HepG2 (cell line): Measurements from ENCODE around the gene CCDC183. TPM values are rescaled to one million over a fixed set of nuclear protein-coding genes. Genes with fewer than 3 reads are reported as not detected.
A peak's percentile ranks its signal among the peaks of the same experiment; 100 is the strongest.

ENCODE experiments used
- GABPB1 ChIP-seq: IDR thresholded peaks from 2 replicates; pipeline ENCODE4 v1.6.1; 2016; ENCODE audit warnings: mild to moderate bottlenecking, missing genetic modification reagents, moderate library complexity, missing compliant biosample characterization
- KLF13 ChIP-seq: sonication (generic); formaldehyde crosslinking; IDR thresholded peaks from 2 replicates; pipeline ENCODE4 v1.4.0; 2020; ENCODE audit warnings: mild to moderate bottlenecking, missing genetic modification reagents
- MED1 ChIP-seq: sonication (generic); formaldehyde crosslinking; IDR thresholded peaks from 2 replicates; pipeline ENCODE4 v1.4.0; 2020; ENCODE audit warnings: missing genetic modification reagents
- NCOA1 ChIP-seq: sonication (generic); formaldehyde crosslinking; IDR thresholded peaks from 2 replicates; pipeline ENCODE4 v1.9.0; 2021; ENCODE audit warnings: missing genetic modification reagents
- NFIB ChIP-seq: sonication (generic); formaldehyde crosslinking; IDR thresholded peaks from 2 replicates; pipeline ENCODE4 v1.9.0; 2021; ENCODE audit warnings: missing genetic modification reagents, mild to moderate bottlenecking, borderline replicate concordance
- TMF1 ChIP-seq: sonication (generic); formaldehyde crosslinking; IDR thresholded peaks from 2 replicates; pipeline ENCODE4 v1.8.1; 2022; ENCODE audit warnings: low read depth, missing genetic modification reagents
- ZNF124 ChIP-seq: sonication (generic); formaldehyde crosslinking; IDR thresholded peaks from 2 replicates; pipeline ENCODE4 v1.4.0; 2020; ENCODE audit warnings: missing genetic modification reagents
- ZNF598 ChIP-seq: sonication (generic); formaldehyde crosslinking; IDR thresholded peaks from 2 replicates; pipeline ENCODE4 v1.5.1; 2020; ENCODE audit warnings: mild to moderate bottlenecking, missing genetic modification reagents, borderline replicate concordance
- ZNF780A ChIP-seq: sonication (generic); formaldehyde crosslinking; IDR thresholded peaks from 2 replicates; pipeline ENCODE4 v1.8.0; 2022; ENCODE audit warnings: mild to moderate bottlenecking, missing genetic modification reagents, moderate library complexity
- ZNF850 ChIP-seq: sonication (generic); formaldehyde crosslinking; conservative IDR thresholded peaks from 2 replicates; pipeline ENCODE4 v1.9.0; 2021; ENCODE audit warnings: mild to moderate bottlenecking, missing genetic modification reagents
- polyA plus RNA-seq, 8 experiments: library from polyadenylated mRNA; depleted of rRNA in 3 of 8; stranded (reverse) in 7 of 8; unstranded in 1 of 8; fragments of >200 nt; fragmentation: Illumina TruSeq in 4 of 8; extraction: Trizol in 4 of 8; gene quantifications; 2 replicates each; pipeline versions ENCODE4 v1.2.1 to v1.2.3, GENCODE V29; 2011 to 2016; ENCODE audit warnings: low read depth in 4 of 8, missing spikeins in 1 of 8, mixed read lengths in 1 of 8; ENCODE audit not compliant: insufficient read depth in 1 of 8
- total RNA-seq, 5 experiments: library from RNA; depleted of rRNA; stranded (reverse); fragments of >200 nt; fragmentation: Illumina TruSeq; extraction: Trizol; gene quantifications; 2 replicates each; pipeline ENCODE4 v1.2.3, GENCODE V29; 2016; ENCODE audit warnings: low read depth in 1 of 5
- TF ChIP-seq, protein P1 (sequence below): sonication (generic); formaldehyde crosslinking; IDR thresholded peaks from 2 replicates; pipeline ENCODE4 v1.4.0; 2020; ENCODE audit warnings: mild to moderate bottlenecking, missing genetic modification reagents
- TF ChIP-seq, protein P2 (sequence below): sonication (generic); formaldehyde crosslinking; IDR thresholded peaks from 2 replicates; pipeline ENCODE4 v1.4.0; 2020; ENCODE audit warnings: missing genetic modification reagents
- TF ChIP-seq, protein P3 (sequence below): sonication (generic); formaldehyde crosslinking; IDR thresholded peaks from 2 replicates; pipeline ENCODE4 v1.4.0; 2020; ENCODE audit warnings: missing genetic modification reagents

Gene CCDC183
- total and polyA plus RNA-seq, 2 of the 13 experiments (the other 11 are each of a cell fraction or from before 2014, with no cell fraction given), result 5.0 to 66.4 TPM

DNA sequence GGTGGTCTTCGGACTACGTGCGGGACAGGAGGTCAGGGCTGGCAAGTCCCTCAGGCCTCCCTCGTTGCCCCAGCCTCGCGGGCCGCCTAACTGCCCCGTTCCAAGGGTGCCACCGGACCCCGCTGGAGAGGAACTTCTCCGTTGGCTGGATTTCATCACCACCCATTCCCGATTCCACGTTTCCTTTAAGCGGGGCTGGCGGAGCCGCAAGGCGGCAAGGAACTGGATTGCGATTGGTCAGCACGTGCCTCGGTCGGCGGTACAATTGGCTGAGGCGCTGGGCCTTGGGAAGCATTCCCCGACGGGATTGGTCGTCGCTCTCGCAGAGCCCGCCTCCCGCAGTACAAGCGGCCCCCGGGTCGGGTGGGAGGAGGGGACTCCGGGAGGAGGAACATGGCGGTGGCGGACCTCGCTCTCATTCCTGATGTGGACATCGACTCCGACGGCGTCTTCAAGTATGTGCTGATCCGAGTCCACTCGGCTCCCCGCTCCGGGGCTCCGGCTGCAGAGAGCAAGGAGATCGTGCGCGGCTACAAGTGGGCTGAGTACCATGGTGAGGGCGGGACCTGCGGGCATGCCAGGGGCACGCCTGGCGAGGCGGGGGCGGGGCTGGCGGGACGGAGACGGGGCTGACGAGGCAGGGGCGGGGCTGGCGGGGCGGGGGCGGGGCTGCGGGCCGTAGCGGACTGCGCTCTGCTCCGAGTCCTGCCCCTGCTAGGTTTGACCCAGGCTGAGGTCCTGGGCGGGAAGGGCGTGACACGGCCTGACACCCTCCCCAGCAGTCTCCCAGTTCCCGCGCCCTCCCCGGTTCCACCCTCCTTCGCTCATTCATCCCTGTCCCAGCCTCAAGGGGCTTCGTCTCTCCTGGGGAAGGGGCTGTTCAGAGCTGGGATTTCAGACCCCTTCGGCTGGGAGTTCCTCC is 53.2 kb downstream of the CCDC183 start, which contains the start of gene PHPT1 (continued):
- TF ChIP-seq ZNF780A (CRISPR knock-in tag) (peak; percentile 67; the same call in 1 of the 2 replicates), ZNF124 (CRISPR knock-in tag) (no peak), TMF1 (CRISPR knock-in tag) (peak; percentile 92), NFIB (CRISPR knock-in tag) (no peak), NCOA1 (CRISPR knock-in tag) (no peak; the same call in 1 of the 2 replicates), GABPB1 (CRISPR knock-in tag) (peak; percentile 79), ZNF850 (no peak), ZNF598 (CRISPR knock-in tag) (no peak), KLF13 (CRISPR knock-in tag) (no peak), MED1 (CRISPR knock-in tag) (peak; percentile 71)
- TF ChIP-seq, protein P1, sequence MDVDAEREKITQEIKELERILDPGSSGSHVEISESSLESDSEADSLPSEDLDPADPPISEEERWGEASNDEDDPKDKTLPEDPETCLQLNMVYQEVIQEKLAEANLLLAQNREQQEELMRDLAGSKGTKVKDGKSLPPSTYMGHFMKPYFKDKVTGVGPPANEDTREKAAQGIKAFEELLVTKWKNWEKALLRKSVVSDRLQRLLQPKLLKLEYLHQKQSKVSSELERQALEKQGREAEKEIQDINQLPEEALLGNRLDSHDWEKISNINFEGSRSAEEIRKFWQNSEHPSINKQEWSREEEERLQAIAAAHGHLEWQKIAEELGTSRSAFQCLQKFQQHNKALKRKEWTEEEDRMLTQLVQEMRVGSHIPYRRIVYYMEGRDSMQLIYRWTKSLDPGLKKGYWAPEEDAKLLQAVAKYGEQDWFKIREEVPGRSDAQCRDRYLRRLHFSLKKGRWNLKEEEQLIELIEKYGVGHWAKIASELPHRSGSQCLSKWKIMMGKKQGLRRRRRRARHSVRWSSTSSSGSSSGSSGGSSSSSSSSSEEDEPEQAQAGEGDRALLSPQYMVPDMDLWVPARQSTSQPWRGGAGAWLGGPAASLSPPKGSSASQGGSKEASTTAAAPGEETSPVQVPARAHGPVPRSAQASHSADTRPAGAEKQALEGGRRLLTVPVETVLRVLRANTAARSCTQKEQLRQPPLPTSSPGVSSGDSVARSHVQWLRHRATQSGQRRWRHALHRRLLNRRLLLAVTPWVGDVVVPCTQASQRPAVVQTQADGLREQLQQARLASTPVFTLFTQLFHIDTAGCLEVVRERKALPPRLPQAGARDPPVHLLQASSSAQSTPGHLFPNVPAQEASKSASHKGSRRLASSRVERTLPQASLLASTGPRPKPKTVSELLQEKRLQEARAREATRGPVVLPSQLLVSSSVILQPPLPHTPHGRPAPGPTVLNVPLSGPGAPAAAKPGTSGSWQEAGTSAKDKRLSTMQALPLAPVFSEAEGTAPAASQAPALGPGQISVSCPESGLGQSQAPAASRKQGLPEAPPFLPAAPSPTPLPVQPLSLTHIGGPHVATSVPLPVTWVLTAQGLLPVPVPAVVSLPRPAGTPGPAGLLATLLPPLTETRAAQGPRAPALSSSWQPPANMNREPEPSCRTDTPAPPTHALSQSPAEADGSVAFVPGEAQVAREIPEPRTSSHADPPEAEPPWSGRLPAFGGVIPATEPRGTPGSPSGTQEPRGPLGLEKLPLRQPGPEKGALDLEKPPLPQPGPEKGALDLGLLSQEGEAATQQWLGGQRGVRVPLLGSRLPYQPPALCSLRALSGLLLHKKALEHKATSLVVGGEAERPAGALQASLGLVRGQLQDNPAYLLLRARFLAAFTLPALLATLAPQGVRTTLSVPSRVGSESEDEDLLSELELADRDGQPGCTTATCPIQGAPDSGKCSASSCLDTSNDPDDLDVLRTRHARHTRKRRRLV, result peak; percentile 15; the same call in 1 of the 2 replicates
- TF ChIP-seq, protein P2, sequence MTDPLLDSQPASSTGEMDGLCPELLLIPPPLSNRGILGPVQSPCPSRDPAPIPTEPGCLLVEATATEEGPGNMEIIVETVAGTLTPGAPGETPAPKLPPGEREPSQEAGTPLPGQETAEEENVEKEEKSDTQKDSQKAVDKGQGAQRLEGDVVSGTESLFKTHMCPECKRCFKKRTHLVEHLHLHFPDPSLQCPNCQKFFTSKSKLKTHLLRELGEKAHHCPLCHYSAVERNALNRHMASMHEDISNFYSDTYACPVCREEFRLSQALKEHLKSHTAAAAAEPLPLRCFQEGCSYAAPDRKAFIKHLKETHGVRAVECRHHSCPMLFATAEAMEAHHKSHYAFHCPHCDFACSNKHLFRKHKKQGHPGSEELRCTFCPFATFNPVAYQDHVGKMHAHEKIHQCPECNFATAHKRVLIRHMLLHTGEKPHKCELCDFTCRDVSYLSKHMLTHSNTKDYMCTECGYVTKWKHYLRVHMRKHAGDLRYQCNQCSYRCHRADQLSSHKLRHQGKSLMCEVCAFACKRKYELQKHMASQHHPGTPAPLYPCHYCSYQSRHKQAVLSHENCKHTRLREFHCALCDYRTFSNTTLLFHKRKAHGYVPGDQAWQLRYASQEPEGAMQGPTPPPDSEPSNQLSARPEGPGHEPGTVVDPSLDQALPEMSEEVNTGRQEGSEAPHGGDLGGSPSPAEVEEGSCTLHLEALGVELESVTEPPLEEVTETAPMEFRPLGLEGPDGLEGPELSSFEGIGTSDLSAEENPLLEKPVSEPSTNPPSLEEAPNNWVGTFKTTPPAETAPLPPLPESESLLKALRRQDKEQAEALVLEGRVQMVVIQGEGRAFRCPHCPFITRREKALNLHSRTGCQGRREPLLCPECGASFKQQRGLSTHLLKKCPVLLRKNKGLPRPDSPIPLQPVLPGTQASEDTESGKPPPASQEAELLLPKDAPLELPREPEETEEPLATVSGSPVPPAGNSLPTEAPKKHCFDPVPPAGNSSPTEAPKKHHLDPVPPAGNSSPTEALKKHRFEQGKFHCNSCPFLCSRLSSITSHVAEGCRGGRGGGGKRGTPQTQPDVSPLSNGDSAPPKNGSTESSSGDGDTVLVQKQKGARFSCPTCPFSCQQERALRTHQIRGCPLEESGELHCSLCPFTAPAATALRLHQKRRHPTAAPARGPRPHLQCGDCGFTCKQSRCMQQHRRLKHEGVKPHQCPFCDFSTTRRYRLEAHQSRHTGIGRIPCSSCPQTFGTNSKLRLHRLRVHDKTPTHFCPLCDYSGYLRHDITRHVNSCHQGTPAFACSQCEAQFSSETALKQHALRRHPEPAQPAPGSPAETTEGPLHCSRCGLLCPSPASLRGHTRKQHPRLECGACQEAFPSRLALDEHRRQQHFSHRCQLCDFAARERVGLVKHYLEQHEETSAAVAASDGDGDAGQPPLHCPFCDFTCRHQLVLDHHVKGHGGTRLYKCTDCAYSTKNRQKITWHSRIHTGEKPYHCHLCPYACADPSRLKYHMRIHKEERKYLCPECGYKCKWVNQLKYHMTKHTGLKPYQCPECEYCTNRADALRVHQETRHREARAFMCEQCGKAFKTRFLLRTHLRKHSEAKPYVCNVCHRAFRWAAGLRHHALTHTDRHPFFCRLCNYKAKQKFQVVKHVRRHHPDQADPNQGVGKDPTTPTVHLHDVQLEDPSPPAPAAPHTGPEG (CRISPR knock-in tag), result no peak
- TF ChIP-seq, protein P3, sequence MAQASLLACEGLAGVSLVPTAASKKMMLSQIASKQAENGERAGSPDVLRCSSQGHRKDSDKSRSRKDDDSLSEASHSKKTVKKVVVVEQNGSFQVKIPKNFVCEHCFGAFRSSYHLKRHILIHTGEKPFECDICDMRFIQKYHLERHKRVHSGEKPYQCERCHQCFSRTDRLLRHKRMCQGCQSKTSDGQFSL (CRISPR knock-in tag), result no peak
